Amniotic epithelial cell (primary cell): ENCODE data around the gene OXER1.

Source experiments
- DNase-seq: peaks from one replicate; pipeline ENCODE4 v3.0.0-alpha.2; 2010; ENCODE audit warnings: low read depth

The OXER1 gene, protein sequence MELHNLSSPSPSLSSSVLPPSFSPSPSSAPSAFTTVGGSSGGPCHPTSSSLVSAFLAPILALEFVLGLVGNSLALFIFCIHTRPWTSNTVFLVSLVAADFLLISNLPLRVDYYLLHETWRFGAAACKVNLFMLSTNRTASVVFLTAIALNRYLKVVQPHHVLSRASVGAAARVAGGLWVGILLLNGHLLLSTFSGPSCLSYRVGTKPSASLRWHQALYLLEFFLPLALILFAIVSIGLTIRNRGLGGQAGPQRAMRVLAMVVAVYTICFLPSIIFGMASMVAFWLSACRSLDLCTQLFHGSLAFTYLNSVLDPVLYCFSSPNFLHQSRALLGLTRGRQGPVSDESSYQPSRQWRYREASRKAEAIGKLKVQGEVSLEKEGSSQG

DNA sequence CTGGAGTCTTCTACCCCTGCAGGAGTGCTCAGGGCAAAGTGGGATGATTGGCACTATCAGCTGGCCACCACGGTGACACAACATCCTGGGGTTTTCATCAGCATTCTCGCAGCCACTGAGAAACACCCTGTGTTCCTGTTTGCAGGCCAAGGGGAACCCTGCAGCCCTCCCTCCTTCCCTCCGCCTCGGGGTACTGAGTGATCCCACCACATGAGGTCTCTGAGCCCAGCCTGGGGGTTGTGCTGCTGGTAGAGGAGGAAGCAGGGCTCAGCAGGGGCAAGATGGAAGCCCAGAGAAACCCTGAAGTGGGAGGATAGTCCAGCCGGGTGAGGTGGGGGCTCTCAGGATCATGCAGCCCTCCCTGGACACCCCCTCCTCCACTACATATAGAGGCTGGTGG is at the start of gene OXER1:
Gene OXER1 (minus strand): TSS at position 40 of the 400 bp plus-strand sequence. CDS start 73 bp downstream, outside the sequence.
- DNase-seq = no peak

DNA sequence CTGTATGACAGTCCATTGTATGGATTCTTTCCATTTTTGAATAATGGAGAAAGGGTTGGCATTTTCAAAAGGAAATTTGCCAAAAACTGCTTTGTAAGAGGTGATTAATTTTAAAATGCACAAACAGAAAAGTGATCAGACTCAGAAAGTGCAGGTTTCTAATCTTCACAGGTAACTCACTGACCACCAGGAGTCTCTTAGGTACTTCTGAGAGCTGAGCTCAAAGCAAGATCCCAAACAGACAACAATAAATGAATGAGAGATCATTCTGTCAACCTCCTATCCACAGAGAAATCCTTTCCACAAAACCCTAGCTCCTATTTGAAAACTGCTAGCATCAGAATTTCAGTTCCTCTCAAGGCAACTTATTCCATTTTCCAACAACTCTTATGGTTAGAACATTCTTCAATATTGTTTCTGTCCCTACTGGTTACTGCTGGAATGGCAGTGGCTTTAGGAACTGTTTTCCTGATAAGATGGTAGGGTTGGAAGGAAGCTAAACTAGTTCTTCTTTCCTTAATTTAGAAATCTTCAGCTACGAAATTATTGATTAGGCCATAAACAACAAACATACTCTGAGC is 49.1 kb upstream of the OXER1 start:
- peak; percentile 33 for DNase-seq

DNA sequence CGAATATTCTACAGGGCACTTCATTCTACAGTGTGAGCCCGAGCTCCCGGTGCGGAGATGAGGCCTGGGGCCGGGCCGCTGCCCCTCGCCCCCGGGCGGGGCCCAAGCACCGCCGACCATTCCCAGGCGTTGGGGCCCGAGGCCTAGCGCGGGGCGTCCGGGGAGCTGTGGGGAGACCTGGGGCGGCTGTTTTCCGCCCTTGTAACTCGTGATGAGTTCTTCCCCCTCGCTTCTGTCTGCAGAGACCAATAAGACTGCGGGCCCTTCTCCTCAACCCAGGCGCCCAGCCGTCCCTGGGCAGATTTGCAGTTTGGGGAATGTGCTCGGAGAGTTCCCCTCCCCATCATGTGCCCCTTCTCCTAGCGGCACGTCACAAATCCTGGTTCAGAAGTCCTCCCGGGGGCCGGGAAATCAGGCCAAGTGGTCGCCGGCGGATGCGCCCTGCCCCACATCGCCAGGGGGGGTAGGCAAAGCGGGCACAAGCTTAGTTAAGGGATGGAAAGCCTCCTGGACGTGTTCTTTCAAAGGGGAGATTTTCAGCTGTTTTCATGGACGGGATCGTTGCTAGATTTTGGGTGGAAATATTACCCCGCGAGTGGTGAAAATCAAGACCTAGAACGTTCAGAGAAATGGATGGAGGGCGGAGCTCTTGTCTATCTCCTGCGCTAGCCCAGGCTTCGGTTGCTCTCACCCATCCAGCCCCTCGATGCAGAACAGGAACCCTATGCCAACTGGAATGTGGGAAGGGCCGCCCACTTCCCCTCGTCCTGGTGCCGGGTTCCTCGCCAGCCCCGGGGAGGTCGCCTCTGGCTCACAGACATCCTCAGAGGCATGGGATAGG is 47.3 kb upstream of the OXER1 start:
- peak; percentile 53 for DNase-seq

DNA sequence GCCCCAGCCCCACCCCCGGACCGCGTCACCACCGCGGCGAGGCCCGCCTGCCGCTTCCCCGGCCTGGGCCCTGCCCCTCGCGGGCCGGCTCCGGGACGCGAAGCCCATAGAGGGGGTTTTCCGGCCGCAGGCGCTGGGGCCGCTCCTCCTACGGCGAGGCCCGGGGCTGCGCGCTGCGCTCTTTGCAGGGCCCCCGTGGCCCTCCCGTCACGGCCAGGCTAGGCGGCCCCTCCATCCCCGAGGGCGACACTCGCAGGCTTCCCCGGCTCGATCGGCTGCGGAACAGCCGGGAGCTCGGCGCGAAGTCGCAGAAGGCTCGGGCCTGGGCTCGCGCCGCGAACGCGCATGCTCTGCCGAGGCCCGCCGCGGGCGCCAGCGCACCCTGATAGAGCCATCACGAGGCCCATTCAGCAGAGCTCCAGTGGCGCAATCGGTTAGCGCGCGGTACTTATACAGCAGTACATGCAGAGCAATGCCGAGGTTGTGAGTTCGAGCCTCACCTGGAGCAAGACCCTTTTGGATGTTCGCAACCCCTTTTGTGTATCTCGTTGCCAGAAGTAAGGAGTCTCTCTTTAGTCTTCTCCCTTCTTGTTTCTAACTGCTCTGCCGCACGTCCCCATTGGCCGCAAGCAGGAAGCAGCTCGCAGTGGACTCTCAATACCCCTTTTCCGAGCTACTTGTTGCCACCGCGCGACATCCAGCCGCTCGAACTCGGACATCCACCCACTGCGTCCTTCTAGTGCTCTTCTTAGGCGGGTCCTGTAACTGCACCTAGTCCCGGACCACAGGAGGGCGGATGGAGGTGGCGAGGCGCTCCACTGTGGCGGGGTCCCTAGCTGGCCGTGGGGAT is 46.4 kb upstream of the OXER1 start:
- peak; percentile 96 for DNase-seq

DNA sequence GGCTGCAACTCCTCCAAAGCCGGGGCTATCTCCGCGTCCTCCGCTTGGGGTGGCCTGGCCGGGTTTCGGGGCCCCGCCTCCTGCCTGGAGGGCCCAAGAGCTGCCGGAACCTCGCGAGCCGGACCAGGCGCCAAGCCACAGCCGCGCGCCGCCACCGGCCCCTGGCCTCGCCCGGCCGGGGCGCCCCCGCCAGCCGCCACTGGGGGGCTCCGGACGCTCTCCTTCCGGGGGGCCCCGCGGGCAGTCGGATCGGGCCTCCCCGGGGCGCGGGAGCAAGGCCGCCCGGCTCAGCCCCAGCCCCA is 45.8 kb upstream of the OXER1 start:
- DNase-seq = peak; percentile 69

DNA sequence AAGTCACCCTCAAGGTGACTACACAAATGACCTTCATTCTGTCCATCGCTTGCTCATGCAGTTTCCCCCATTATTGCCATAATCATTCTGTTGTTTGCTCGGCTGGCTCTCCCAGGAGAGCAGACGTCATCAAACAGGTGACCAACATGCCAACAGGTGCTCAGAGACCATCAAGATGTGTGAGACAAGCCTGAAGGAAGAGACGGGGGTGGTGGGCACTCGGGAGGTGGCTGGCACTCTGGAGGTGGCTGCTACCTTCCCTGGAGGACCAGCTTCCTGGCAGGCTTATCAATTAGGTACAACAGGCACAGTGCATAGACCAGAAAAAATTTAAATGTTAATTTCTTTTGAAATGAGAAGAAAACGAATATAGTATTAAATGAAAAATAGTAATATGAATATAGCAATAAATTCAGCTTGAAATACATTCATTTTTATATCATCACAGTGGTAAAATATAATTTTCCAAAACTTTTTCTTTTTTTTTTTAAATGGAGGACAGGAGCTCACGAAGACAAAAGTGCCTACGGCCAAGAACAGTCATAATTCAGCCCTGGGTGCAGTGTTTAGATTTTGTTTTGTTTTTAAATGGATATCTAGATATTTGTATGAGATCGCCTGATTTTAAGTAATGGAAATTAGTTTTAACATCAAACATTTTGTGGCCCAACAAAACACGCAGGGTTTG is 45.3 kb upstream of the OXER1 start:
- DNase-seq = no peak

DNA sequence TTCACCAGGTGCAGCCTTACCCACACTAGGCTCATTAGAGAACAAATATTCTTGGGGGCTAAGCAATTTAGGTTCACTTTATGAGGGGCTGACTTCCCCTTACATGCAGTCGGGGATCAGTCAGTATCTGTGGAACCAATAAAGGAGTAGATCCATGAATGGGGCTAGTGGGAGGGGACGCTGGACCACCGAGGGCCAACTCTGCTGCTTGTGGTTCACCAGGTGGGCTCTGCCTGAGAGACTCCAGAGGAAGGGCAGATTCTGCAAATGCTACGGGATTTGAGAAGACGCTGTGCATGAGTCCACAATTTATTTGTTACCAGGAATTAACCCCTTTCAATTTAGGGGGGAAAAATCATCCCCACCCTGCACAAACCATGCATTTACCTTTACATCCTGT is 44.4 kb upstream of the OXER1 start:
- no peak for DNase-seq

DNA sequence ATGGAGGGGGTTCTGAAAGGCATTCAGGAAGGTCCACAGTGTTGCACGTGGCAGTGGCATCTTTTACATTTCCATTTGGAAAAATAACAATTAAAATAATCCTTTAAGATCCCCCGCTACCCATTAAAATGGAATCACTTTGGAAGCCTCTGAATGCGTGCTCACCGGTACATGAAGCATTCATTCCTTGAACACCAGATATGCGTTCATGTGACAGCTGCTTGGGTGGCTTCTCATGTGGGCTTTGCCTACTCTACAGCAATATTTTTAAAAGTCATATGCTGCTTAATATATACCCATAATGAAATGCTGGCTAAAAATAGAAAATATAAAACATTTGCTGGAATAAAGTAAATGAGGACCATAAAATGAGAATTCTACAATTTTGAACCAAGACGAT is 42.9 kb upstream of the OXER1 start:
- DNase-seq = no peak

DNA sequence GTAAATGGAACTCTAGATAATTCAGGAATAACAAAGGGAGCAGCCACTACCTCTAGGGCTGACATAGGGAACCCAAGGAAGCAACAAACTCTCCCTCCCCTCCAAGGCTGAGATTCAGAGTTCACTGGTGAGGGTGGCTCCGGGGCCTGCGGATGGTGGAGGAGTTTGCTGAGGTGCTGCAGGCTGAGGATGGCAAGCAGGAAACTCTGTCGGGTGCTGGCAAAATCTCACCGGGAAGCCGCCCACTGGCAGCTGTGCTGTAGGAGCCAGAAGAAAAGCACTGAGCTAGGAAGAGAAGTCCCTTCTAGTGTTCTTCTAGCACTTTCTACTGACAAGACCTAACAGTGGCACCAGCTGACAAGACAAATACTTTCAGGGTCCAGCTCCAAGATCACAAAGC is 41.0 kb upstream of the OXER1 start:
- DNase-seq = no peak

DNA sequence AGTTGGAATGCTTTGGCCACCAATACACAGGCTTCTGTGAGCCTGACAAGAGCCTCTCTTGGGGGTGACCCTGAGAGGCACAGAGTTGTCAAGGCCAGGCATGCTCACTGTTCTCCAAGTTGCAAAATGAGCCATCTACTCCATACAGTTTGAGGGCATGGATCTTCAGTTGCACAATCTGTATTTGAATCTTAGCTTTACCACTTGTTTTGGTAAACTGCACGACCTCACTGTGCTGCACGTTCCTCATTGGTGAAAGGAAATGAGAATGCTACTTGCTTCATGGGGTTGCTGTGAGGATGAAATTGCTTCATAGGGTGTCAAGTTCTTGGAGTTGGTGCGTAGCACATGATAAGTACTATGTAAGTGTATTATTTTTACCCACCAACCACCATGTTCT is 40.4 kb upstream of the OXER1 start:
- peak; percentile 80 for DNase-seq

DNA sequence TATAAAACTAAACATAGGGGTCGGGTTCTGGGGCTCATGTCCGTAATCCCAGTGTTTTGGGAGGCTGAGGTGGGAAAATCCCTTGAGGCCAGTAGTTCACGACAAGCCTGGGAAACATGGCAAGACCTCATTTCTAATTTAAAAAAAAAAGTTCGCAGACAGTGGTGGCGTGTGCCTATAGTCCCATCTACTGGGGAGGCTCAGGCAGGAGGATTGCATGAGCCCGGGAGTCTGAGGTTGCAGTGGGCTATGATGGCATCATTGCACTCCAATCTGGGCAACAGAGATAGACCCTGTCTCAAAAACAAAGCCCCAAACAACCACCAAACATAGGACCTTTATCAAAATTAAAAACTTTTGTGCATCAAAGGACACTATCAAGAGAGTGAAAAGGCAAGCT is 38.2 kb upstream of the OXER1 start:
- DNase-seq = no peak

DNA sequence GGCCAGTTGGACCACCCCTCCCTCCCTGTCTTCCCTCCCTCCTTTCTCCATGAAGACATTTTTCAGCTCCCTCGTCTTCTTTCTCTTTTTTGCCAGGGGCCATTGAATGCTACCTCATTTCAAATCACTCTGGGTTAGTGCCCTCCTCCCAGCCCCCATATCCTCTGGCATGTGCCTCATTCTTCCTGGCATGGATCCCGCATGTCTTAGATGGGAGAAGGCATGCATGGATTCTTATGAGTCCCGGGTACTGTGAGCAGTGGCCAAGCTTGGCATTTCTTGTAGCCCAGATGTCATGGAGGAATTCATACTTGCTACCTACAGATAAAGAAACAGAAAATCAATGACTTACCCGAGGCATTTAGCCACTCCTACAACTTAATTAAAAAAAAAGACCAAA is 37.4 kb upstream of the OXER1 start:
- DNase-seq = no peak

DNA sequence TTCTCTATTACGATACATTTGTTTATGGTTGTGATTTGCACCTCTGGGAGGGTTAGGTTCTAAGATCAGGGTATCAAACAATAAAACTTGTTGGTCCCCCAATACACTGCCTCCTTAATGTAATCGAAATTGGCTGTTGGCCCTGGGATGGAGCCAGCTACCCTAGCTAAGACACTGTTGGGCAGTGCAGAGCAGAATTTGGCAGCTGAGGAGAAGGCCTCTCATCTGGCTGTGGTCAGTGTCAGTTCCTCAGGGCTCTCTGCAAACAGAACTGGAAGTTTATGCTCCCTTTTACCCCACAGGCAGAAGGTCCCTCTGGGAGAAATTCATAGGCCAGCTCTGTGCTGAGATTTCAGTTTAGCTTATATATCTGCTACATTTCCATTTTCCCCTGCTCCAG is 37.0 kb upstream of the OXER1 start:
- DNase-seq = no peak

DNA sequence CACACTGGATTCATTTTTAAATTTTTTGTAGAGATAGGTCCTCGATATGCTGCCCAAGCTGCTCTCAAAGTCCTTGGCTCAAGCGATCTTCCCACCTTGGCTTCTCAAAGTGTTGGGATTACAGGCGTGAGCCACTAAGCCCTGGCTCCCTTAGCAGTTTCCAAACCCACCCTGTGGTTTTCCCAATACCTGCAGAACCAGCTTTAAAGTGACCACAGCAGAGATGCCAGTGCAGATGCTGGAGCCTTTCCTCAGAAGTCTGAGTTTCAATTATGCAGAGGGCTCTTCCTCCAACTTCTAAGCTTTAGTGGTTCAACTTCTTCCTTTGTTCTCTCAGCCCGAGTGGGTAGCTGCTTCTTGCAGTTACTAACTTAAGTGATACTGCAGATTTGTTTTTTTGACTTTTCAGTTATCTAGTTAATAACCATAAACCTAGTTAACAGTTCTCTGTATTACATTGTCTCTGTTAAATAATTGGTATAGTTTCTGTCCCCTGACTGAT is 36.6 kb upstream of the OXER1 start:
- DNase-seq = no peak

DNA sequence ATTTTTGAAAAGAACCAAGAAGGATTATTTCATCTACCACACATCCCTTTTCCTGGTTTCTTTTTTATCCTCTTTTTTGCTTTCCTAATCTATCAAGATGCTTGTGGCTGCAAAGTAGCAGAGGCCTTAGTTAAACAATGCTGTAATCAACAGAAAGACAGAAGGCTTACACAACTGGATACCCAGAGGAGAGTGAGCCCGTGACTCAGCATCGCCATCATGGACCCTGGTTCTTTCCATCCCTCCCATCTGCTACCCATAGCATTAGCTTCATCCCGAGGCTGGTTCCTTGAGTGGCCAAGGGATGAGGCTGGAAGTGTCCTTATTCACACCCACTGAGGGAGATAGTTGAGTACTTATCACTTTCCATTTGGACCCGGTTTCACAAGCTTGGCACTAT is 35.9 kb upstream of the OXER1 start:
- DNase-seq = peak; percentile 44

DNA sequence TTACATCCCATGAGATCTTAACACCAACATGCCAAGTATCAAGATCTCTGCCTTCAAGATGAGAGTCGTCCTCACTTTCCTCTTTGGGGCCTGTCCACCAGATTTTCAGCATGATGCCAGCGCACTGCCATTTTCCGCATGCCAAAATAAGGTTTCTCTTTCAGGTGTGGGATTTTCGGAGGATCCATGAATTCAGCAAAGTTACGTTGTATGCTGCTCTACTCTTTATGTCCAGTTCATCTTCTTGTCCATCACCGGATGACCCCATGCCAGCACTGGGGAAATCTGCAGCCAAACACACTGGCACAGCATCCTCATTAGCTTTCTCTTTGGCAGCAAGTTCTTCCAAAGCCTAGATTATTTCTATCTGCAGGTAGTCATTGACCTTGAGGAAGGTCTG is 33.3 kb upstream of the OXER1 start:
- no peak for DNase-seq

DNA sequence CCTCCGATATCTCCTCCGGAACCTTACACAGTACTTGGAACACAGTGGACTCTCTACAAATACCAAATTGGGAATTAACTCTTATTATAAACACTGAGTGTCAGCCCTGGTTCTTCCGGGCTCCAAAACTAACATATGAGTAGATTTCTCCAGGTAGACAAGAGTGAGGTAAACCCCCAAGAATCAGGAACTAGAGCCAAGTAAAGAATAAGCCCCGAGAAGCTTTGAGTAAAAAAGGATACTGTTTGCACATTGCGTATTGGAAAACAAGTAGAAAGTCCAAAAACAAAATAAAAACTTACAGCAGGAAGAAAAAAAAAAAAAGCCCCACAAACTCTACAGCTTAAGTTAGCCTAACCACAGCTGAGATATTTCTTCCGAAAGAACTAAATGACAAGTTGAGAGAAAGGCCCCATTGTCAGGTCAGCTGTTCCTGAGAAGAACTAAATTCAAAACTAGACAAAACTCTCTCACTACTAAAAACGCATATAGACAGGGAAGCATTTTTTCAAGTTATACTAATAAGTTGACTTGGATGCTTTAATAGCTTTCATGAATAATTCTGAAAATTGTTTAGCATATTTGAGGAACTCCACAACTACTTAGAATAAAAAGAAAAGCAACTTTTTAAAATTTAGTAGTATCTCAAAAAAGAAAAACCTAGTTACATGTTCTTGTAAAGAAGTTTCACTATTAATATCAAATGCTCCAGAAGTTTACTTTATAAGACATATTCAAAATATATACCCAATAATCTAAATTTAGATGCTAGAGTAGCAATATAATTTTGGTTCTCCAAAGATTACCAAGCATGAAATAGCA is 32.7 kb upstream of the OXER1 start:
- no peak for DNase-seq

DNA sequence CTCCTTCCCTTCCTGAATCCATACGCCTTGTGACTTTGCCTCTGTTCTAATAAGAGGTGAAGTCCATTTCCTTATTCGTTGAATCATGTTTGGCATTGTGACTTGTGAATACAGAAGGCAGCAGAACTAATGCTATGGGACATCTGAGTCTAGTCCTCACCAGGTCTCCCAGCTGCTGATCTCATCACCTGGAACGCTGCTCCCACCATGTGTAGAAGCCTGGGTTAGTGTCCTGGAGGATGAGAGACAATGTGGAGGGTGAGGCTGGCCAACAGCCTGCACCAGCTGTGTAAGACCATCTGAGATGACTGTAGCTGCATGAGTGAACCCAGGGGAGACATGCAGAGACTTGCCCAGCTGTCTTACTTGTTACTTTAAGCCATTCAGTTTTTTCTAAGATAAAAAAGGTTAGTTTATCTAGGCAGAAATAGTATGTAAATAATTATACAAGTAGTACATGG is 31.9 kb upstream of the OXER1 start:
- no peak for DNase-seq

DNA sequence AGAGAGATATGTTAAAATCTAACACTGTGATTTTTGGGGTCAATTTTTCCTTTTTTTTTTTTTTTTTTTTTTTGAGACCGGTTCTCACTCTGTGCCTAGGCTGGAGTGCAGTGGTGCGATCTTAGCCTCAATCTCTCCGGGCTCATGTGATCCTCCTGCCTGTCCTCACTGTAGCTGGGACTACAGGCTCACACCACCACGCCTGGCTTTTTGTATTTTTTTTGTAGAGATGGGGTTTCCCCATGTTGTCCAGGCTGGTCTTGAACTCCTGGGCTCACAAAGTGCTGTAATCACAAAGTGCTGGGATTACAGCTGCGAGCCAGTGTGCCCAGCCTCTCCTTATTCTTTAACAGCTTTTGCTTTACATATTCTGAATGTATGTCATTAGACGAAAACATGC is 31.3 kb upstream of the OXER1 start:
- no peak for DNase-seq

DNA sequence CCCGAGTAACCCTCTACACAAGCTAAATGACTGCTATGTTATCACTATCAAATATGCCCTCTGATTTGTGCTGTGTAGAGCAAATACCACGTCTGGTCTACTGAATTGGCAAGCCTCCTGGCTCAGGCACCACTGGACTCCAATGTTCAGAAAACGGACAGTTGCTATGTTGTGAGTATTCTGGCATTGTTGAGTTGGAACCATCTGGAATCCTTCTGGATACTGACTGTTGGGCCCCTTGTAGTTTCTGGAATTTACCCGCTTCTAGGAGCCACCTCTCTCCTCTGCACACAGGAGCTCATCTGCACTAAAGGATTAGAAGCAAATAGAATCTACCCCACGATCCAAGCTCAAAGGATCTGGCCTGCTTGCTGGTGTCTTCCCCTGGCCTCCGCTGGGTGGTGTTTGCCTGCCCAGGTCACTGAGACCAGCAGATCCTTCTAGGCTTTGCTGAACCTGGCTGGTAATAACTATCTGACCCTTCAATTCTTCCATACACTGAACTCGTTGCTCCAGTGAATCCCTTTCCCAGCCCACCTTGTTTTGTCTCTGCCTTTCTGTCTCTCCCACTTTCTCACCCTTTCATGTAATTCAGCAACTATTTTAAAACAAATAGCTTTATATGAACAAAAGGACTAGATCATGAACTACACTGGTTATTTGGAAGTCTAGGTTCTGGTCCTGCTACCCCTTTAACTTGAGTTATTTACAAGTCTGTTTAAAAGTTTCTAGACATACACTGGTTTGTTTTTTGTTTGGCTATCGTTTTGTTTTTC is 30.5 kb upstream of the OXER1 start:
- peak; percentile 29 for DNase-seq
